Rectal smooth muscle tissue (tissue), 1 donor: ENCODE measurements around the gene ATP6V0C.
"Not testable (repeated sequence)": the region's sequence is repeated elsewhere in the genome, so short reads cannot be mapped to it uniquely, and the experiment has no call there.

Source experiments
- H3K27ac ChIP-seq: one replicate; pipeline ENCODE4 v1.7.0; 2013; ENCODE audit warnings: low read depth, low read length, inconsistent platforms
- H3K27me3 ChIP-seq: one replicate; pipeline ENCODE4 v1.7.0; 2013; ENCODE audit warnings: low read length; ENCODE audit not compliant: control insufficient read depth, insufficient read depth
- H3K36me3 ChIP-seq: one replicate; pipeline ENCODE4 v1.7.0; 2013; ENCODE audit warnings: low read length; ENCODE audit not compliant: control insufficient read depth, insufficient read depth
- H3K4me1 ChIP-seq: one replicate; pipeline ENCODE4 v1.7.0; 2013; ENCODE audit warnings: low read length; ENCODE audit not compliant: control insufficient read depth, insufficient read depth
- H3K4me3 ChIP-seq: one replicate; pipeline ENCODE4 v1.7.0; 2013; ENCODE audit warnings: low read length
- H3K9ac ChIP-seq: one replicate; pipeline ENCODE4 v1.7.0; 2013; ENCODE audit warnings: low read length

ATP6V0C gene

GRCh38 chr16:2550283-2550878, 36.6 kb downstream of the ATP6V0C start:
- H3K4me3 ChIP-seq, H3K9ac ChIP-seq: not testable (repeated sequence)

GRCh38 chr16:2551420-2551889, 37.7 kb downstream of the ATP6V0C start:
- not testable (repeated sequence) for H3K4me3 ChIP-seq, H3K36me3 ChIP-seq, H3K4me1 ChIP-seq, H3K27me3 ChIP-seq, H3K9ac ChIP-seq, H3K27ac ChIP-seq

More at GRCh38 chr16:2550283-2550878, 36.6 kb downstream of the ATP6V0C start:
- H3K27ac ChIP-seq, H3K4me1 ChIP-seq, H3K27me3 ChIP-seq, H3K36me3 ChIP-seq: not testable (repeated sequence)

GRCh38 chr16:2554709-2555425, 41.1 kb downstream of the ATP6V0C start:
- H3K27ac ChIP-seq, H3K4me3 ChIP-seq, H3K36me3 ChIP-seq, H3K9ac ChIP-seq, H3K27me3 ChIP-seq, H3K4me1 ChIP-seq: not testable (repeated sequence)

- not testable (repeated sequence) for H3K4me3 ChIP-seq, H3K9ac ChIP-seq, H3K27me3 ChIP-seq, H3K36me3 ChIP-seq, H3K27ac ChIP-seq, H3K4me1 ChIP-seq
Observed at GRCh38 chr16:2557150-2557549, 43.4 kb downstream of the ATP6V0C start.

GRCh38 chr16:2560131-2560797, 46.5 kb downstream of the ATP6V0C start:
- not testable (repeated sequence) for H3K4me1 ChIP-seq, H3K36me3 ChIP-seq, H3K27me3 ChIP-seq, H3K27ac ChIP-seq, H3K4me3 ChIP-seq, H3K9ac ChIP-seq

- not testable (repeated sequence) for H3K36me3 ChIP-seq, H3K4me1 ChIP-seq, H3K4me3 ChIP-seq, H3K27ac ChIP-seq, H3K27me3 ChIP-seq, H3K9ac ChIP-seq
Observed at GRCh38 chr16:2560798-2561133, 47.0 kb downstream of the ATP6V0C start.

- not testable (repeated sequence) for H3K27me3 ChIP-seq, H3K4me3 ChIP-seq, H3K9ac ChIP-seq, H3K36me3 ChIP-seq, H3K4me1 ChIP-seq, H3K27ac ChIP-seq
Observed at GRCh38 chr16:2567506-2567905, 53.8 kb downstream of the ATP6V0C start.

GRCh38 chr16:2568573-2568972, 54.8 kb downstream of the ATP6V0C start:
- not testable (repeated sequence) for H3K4me3 ChIP-seq, H3K9ac ChIP-seq, H3K27ac ChIP-seq, H3K36me3 ChIP-seq, H3K27me3 ChIP-seq, H3K4me1 ChIP-seq
